HEK293T (cell line): ENCODE data around the gene NR2C2.
"Not testable (repeated sequence)": the region's sequence is repeated elsewhere in the genome, so short reads cannot be mapped to it uniquely, and the experiment has no call there.

ENCODE experiments used
- ARNT ChIP-seq: fragments of 450-650 bp; IDR thresholded peaks from 2 replicates; pipeline ENCODE4 v1.6.1; 2017; ENCODE audit warnings: mild to moderate bottlenecking
- BHLHE40 ChIP-seq: fragments of 450-650 bp; IDR thresholded peaks from 2 replicates; pipeline ENCODE4 v1.6.1; 2016; ENCODE audit warnings: mild to moderate bottlenecking, moderate library complexity, borderline replicate concordance
- CTBP1 ChIP-seq: fragments of 450-650 bp; IDR thresholded peaks from 2 replicates; pipeline ENCODE4 v1.6.1; 2016; ENCODE audit warnings: borderline replicate concordance
- ELF4 ChIP-seq: fragments of 450-650 bp; IDR thresholded peaks from 2 replicates; pipeline ENCODE4 v1.6.1; 2017; ENCODE audit warnings: antibody characterized with exemption
- FOXA1 ChIP-seq: fragments of 450-650 bp; IDR thresholded peaks from 2 replicates; pipeline ENCODE4 v1.6.1; 2016; ENCODE audit warnings: mild to moderate bottlenecking
- FOXK2 ChIP-seq: fragments of 450-650 bp; IDR thresholded peaks from 2 replicates; pipeline ENCODE4 v1.6.1; 2016; ENCODE audit warnings: mild to moderate bottlenecking
- FOXM1 ChIP-seq: fragments of 450-650 bp; IDR thresholded peaks from 2 replicates; pipeline ENCODE4 v1.6.1; 2017; ENCODE audit warnings: mild to moderate bottlenecking, borderline replicate concordance
- LEF1 ChIP-seq: fragments of 450-650 bp; IDR thresholded peaks from 2 replicates; pipeline ENCODE4 v1.6.1; 2017; ENCODE audit warnings: mild to moderate bottlenecking, borderline replicate concordance
- NFRKB ChIP-seq: fragments of 450-650 bp; IDR thresholded peaks from 2 replicates; pipeline ENCODE4 v1.6.1; 2016; ENCODE audit warnings: mild to moderate bottlenecking, moderate library complexity
- SP1 ChIP-seq: fragments of 450-650 bp; IDR thresholded peaks from 2 replicates; pipeline ENCODE4 v1.6.1; 2017
- SUZ12 ChIP-seq: fragments of 450-650 bp; IDR thresholded peaks from 2 replicates; pipeline ENCODE4 v1.6.1; 2016; ENCODE audit warnings: mild to moderate bottlenecking
- TARDBP ChIP-seq: fragments of 450-650 bp; IDR thresholded peaks from 2 replicates; pipeline ENCODE4 v1.6.1; 2016
- ZNF384 ChIP-seq: fragments of 450-650 bp; IDR thresholded peaks from 2 replicates; pipeline ENCODE4 v1.6.1; 2016

DNA sequence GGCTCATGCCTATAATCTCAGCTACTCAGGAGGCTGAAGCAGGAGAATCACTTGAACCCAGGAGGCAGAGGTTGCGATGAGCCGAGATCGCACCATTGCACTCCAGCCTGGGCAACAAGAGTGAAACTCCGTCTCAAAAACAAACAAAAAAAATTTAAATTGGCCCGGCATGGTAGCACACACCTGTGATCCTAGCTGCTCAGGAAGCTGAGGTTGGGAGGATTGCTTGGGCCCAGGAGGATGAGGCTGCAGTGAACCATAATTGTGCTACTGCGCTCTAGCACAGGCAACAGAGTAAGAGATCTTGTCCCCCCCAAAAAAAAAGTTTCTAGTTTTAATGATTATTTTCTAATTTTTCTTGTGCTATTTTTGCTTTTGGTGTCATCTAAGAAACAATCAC lies 51.8 kb downstream of the NR2C2 start:
- not testable (repeated sequence) for TF ChIP-seq FOXM1, NFRKB, ELF4, SP1, BHLHE40, TARDBP, SUZ12, ZNF384, CTBP1, ARNT, FOXK2, LEF1, FOXA1
